DMS114 treated with DMSO at 0.1 percent for 48 hours (cell line): ENCODE measurements around the gene XRN1.
"Not testable (repeated sequence)": the region's sequence is repeated elsewhere in the genome, so short reads cannot be mapped to it uniquely, and the experiment has no call there.

Experiments
- DNase-seq: peaks from one replicate; lab custom pipeline; 2025; ENCODE audit not compliant: unreplicated experiment; lab: John Stamatoyannopoulos, UW

Gene XRN1

DNA sequence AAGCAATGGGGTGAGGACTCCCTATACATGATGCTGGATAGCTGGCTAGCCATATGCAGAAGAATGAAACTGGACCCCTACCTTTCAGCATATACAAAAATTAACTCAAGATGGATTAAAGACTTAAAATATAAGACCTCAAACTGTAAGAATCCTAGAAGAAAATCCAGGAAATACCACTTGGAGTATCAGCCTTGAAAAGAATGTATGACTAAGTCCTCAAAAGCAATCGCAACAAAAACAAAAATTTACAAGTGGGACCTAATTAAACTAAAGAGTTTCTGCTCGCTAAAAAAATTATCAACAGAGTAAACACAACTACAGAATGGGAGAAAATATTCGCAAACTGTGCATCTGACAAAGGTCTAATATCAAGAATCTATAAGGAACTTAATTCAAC, 94.3 kb downstream of the XRN1 start:
- DNase-seq = no peak

DNA sequence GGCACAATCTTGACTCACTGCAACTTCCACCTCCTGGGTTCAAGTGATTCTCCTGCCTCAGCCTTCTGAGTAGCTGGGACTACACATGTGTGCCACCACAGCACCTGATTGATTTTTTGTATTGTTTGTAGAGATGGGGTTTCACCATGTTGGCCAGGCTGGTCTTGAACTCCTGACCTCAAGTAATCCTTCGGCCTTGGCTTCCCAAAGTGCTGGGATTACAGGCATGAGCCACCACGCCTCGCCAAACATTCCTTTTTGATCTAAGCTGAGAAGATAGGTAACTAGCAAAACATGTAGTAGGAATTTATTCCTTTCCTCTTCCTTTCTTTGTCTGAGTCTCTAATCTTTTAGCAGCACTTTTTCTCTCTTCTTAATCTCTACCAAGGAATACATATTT, 95.1 kb downstream of the XRN1 start:
- DNase-seq = not testable (repeated sequence)

DNA sequence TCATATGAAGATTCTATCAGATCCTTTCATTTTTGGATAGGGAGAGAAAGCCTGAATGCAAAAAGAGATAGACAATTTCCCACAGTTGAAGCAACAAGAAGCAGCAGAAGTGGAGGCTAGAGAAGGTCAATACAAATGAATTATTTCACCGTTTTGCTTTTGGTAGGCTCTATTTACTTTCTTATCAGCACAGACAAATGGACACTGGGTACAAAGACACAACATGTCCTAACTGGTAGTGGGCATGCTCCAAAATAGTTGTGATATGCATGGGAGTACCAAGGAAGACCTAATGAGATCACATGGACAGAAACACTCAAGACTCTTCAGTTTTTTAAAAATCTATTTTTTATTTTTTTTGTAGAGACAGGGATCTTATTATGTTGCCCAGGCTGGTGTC, 99.4 kb downstream of the XRN1 start:
- no peak for DNase-seq

DNA sequence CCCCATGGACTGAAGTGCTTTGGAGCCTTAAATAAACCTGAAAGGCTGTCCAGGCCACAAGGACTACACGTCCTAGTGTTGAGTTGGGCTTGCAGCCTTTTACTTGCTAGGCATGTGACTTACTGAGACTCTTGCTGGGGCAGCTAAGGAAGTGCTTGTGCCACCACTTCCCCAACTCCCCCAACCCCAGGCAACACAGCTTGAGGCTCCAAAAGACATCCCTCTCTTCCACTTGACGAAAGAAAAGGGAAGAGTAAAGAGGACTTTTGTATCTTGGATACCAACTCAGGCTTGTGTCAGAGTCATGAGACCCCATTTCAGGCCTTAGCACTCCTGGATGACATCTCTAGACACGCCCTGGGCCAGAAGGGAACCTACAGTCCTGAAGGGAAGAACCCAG, 109.8 kb downstream of the XRN1 start:
- no peak for DNase-seq

DNA sequence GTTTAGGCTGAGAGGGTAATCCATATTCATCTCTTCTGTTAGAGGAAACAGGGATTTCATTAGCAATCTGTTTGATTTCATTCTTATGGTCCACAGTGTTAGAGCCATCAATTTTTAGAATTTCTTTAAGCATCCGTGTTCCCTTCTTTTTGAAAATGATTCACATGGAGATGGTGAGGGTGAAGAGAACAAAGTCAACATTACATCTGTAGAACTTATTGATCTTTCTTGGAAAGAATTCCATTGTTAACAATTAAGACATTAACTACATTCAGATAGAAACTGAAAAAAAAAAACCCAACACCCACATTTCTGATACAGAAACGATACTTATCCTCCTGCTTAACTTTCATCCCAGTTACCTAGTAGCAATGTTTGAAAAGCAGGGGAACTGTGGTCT, 115.4 kb downstream of the XRN1 start:
- DNase-seq = no peak

DNA sequence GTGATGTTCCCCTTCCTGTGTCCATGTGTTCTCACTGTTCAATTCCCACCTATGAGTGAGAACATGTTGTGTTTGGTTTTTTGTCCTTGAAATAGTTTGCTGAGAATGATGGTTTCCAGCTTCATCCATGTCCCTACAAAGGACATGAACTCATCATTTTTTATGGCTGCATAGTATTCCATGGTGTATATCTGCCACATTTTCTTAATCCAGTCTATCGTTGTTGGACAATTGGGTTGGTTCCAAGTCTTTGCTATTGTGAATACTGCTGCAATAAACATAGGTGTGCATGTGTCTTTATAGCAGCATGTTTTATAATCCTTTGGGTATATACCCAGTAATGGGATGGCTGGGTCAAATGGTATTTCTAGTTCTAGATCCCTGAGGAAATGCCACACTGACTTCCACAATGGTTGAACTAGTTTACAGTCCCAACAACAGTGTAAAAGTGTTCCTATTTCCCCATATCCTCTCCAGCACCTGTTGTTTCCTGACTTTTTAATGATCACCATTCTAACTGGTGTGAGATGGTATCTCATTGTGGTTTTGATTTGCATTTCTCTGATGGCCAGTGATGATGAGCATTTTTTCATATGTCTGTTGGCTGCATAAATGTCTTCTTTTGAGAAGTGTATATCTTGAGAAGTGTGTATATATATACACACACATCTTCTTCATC, 123.4 kb downstream of the XRN1 start:
- not testable (repeated sequence) for DNase-seq

DNA sequence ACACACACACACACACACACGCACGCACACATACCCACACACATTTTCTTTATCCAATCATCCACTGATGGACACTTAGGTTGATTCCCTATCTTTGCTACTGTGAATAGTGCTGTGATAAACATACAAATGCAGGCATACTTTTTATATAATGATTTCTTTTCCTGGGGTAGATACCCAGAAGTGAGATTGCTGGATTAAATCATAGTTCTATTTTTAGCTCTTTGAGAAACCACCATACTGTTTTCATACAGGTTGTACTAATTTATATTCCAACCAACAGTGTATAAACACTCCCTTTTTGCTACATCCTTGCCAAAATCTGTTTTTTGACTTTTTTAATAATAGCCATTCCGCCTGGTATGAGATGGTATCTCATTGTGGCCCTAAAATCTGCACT, 127.9 kb downstream of the XRN1 start:
- no peak for DNase-seq

DNA sequence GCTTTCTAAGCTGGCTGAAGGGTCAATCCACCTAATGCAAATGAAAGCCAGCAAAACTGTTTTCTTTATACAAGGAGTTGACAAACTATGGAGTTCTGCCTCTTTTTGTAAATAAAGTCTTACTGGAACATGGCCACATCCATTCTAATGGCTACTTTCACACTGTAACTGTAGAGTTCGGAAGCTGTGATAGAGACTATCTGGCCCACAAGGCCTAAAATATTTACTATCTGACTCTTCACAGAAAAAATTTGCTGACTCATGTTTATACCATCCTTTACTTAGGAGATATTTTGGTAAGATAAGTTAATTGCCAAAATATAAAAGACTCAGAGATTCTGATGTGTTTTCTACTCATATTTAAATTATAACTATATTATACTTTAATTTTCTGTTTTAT, 128.7 kb downstream of the XRN1 start:
- DNase-seq = no peak

DNA sequence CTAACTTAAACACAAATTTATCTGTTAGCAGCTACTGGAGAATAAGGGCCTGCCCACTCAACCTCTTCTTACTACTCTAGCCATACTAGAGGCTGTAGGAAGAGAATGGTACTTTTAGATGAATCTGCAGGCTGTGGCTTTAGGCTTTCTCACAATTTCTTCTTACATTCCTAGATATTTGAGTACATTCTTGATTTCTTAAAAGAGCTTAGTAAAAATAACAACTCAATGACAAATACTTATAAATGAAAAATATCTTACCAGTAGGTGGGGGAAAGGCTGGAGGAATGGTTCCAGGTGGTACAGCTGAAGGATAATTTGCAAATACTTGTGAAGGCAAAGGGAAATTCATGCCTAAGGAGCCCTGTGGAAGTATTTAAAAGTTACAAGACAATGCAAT, 129.5 kb downstream of the XRN1 start:
- no peak for DNase-seq

DNA sequence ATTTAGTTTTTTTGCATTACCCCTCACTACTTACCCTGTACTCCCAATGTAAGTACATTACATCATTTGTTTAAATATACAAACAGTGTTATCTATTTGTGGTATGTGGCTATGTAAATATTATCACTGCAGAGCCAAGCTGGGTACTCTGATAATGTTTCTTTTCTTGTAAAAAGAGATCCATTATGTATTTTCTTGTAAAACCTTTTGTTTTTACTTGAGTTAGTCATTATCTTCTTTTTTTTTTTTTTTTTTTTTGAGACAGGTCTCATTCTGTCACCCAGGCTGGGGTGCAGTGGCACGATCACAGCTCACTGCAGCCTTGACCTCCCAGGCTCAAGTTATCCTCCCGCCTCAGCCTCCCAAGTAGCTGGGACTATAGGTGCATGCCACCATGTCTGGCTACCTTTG, 131.9 kb downstream of the XRN1 start:
- not testable (repeated sequence) for DNase-seq

DNA sequence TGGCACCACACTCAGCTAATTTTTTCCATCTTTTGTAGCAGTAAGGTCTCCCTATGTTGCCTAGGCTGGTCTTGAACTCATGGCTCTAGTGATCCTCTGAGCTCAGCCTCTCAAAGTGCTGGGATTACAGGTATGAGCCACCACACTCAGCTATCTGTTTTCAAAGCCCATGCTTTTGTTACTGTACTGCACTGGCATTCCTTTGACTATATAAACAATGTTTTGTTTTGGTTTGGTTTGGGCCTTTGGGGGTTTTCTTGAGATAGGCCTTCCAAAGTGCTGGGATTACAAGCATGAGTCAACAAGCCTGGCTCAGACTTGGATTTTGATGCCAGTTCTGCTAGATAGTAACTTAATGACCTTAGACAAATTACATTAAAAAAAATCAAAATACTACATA, 132.8 kb downstream of the XRN1 start:
- DNase-seq = no peak

DNA sequence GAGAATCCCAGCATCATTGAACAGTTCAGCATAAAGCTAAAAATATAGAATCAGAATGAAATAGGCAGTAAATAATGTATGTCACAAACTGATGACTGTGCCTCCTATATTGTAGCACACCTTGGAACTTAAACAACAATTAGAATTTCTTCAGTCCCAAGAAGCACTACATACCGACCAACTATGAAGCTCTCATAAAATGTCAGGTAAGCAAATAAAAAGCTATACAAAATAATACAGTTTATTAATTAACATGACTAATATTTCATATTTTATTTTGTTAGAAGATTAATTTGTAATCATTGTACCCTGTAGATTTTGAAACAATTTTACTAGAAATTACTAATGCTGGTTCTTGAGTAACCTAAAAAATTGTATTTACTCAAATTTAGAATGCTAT, 137.4 kb downstream of the XRN1 start:
- DNase-seq = no peak

DNA sequence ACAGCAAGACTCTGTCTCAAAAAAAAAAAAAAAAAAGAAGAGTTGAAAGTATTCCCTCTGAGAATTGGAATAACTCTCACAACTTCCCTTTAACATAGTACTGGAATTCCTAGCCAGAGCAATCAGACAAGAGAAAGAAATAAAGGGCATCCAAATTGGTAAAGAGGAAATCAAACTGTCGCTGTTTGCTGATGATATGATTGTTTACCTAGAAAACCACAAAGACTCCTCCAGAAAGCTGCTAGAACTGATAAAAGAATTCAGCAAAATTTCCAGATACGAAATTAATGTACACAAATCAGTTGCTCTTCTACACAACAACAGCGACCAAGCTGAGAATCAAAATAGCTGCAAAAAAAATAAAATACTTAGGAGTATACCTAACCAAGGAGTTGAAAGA, 145.0 kb downstream of the XRN1 start:
- not testable (repeated sequence) for DNase-seq

DNA sequence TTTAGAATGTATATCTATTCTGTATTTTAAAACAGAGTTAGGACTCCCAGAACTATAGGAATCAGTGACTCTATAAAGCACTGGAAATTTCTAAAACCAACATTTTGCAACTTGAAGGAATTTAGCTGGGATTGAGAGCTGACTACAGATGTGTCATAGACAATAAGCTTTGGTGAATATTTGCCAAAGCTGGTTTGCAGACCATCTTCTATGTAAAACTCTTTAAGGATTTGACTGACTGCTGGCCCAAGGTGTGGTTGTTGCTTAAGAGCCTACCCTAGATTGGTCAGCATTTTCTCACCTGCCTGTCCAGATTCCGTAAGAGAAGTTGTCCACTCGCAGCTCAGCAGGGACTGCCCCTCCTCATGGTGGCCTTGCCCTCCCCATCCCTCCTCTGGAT, 149.2 kb downstream of the XRN1 start:
- no peak for DNase-seq

DNA sequence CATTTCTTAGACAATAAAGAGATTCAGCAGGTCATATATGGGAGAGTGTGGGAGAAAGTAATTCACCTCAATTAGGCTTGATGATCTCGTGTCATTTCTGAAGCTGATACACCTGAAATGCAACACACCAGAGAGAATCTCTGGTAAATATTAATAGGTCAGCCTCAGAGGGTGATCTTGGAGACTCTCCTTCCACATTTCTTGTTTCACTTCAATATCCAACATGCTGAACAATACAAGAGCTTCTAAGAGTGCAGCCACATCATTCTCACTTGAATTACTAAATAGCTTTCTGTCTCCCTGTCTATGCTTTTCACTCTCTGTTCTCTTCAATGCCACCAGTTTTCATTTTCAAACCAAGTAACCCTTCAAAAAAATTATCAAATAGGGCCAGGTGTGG, 151.3 kb downstream of the XRN1 start:
- no peak for DNase-seq

DNA sequence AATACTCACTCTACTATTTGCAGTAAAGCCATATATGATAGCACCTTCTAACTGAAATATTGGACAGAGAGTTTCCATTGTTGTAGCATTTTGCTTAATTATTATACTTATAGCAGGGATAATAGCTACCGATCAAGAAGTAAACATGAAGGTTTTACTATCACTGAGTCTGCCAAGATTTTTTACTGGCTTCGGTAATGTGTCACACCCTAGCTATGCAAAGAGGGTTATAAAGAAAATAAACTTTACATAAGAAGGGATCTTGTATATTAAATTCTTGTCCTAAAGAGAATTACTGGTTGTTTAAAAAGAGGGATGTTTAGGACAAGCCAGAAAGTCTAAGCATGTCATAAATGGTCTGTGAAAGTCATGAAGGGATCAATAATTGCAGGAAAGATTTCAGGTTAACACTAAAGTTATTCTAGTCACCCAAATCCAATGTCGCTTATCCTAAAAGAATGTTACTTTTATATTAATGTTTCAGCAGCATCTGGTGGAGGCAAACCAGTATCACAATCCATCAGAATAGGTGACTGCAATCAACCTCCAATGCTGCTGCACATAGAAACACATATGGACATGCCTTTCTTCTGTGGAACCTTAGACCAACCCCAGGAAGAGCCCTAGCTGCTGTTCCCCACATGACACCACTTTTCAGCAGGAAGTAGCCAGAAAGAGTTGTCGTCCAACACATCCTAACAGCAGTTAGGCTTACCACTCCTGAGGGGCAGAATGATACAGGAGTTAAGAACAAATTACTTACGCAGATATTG, 159.8 kb downstream of the XRN1 start:
- DNase-seq = no peak

DNA sequence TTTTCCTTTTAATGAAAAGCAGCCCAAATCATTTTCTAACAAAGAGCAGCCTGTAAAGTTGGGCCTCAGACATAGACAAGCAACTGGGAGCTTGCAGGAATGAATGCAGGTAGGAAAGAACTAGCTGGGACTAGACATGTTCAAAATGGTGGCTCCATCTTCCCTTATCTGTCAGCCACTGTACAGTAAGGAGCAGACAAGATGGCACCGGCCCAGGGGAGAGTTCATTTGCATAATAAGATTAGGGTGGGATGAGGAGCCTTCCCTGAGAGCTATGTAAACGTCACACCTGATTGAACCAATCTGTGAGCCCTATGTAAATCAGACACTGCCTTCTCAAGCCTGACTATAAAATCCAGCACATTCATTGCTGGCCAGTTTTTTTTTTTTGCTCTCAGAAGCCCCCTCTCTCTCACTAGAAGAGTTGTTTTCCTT, 162.7 kb downstream of the XRN1 start:
- DNase-seq = no peak

DNA sequence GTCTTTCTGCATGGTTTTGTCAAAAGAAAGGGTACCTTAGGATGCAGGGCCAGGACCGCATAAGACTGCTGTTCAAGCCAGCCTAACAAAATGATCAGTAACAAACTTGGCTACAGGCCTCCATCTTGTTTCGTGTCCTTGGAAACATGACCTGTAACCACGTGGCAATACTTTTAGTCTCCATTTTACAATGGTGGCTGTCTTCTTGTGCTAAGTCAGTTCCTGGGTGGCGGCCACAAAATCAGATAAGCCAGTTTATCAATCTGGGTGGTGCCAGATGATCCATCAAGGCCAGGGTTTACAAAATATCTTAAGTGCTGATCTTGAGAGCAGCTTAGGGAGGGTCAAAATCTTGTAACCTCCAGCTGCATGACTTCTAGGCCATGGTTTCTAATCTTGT, 165.3 kb downstream of the XRN1 start:
- no peak for DNase-seq

DNA sequence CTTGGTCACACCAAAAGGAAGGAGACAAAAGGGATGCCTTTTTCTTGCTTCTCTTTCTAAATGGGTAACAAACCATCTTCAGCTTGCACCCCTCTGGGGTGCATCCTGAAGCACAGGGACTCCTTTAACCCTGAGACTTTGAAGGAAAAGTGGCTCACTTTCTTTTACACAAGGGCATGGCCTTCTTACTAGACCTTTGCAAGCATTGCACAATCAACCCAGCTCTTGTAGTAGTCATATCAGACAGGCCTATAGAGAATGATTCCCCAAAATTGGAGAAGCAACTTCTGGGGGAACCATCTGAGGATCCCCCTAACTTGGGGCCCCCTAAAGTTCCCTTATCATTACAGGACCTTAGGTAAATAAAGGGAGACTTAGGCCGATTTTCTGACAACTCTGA, 166.4 kb downstream of the XRN1 start:
- DNase-seq = no peak

DNA sequence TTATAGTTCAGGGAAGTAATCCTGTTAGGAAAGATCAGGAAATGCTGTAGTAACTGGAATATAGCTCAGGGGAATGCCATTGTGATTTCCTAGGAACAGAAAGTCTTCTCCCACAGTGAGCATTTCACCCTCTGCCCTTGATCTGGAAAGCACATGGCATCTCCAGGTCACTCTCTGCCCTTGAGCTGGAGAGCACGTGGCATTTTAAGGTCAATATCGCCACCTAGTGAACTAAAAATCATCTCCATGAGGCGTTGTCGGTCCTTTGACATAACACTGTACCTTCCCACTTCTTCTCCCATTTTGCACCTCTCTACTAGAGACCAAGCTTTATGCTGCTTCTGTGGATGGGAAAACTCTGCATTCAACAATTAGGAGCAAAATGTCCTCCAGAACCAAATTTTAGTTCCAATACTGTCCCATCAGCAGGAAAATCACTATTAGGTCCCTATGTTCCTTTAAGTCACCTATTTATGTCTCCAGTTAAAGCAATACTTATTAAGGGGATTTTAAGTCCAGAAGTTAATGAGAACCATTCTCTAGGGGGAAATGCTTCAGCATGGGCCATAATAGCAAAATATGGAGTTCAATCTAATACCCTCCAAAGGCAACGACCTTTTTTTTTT, 167.8 kb downstream of the XRN1 start:
- DNase-seq = peak; percentile 14

DNA sequence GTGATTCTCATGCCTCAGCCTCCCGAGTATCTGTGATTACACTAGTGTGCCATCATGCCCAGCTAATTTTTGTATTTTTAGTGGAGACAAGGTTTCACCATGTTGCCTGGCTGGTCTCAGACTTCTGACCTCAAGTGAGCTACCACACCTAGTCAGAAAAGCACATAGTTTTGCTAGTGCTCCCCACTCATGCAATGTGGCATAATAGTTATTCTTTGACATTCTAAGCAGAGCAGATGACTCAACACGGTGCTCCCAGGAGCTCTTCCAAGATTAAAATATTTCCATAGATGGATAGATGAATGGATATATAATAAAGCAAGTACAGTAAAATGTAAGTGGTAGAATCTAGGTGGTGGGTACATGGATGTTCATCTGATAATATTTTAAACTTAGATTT, 169.4 kb downstream of the XRN1 start:
- DNase-seq = no peak

DNA sequence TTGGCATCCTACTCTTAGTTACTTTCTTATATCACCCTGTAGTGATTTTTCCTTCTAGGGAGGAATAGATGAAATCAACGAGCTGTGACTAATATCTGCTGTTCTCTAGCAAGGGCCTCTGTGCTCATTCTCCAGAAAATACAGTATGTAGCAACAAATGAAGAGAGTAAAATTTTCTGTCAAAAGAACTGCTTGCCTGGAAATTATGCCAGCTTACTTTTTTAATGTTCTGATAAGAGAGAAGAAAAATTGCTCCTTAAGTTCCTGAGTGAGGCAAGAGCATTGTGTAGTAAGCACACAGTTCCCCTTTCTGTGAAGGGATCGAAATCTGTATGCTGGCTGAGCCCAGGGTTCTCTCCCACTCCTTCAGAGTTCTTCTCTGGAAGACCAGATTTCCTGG, 171.1 kb downstream of the XRN1 start:
- DNase-seq = no peak
